SK-N-SH (cell line): ENCODE measurements around the gene PRICKLE1.

Source experiments
- EP300 ChIP-seq, 2 experiments: IDR thresholded peaks; 2 replicates each; pipeline versions ENCODE4 v1.4.0 to v1.6.1; 2012; ENCODE audit warnings: borderline replicate concordance in 1 of 2, low read depth in 1 of 2, low read length in 1 of 2
- EZH2phosphoT487 ChIP-seq: fragments of 200-600 bp; sonication (generic); IDR thresholded peaks from 2 replicates; pipeline ENCODE4 v1.6.1; 2017; ENCODE audit warnings: low read depth, mixed run types, mild to moderate bottlenecking, antibody characterized with exemption, moderate library complexity, borderline replicate concordance
- FOXJ3 ChIP-seq: sonication (generic); formaldehyde crosslinking; IDR thresholded peaks from 2 replicates; pipeline ENCODE4 v1.5.1; 2020; ENCODE audit warnings: mild to moderate bottlenecking, missing genetic modification reagents
- JUND ChIP-seq: IDR thresholded peaks from 2 replicates; pipeline ENCODE4 v1.4.0; 2012
- TF ChIP-seq, protein P1 (sequence below): fragments of 200-600 bp; sonication (generic); IDR thresholded peaks from 2 replicates; pipeline ENCODE4 v1.6.1; 2017; ENCODE audit warnings: antibody characterized with exemption, mild to moderate bottlenecking, moderate library complexity
- TF ChIP-seq, protein P2 (sequence below): IDR thresholded peaks from 2 replicates; pipeline ENCODE4 v1.4.0; 2012; ENCODE audit warnings: low read depth

DNA sequence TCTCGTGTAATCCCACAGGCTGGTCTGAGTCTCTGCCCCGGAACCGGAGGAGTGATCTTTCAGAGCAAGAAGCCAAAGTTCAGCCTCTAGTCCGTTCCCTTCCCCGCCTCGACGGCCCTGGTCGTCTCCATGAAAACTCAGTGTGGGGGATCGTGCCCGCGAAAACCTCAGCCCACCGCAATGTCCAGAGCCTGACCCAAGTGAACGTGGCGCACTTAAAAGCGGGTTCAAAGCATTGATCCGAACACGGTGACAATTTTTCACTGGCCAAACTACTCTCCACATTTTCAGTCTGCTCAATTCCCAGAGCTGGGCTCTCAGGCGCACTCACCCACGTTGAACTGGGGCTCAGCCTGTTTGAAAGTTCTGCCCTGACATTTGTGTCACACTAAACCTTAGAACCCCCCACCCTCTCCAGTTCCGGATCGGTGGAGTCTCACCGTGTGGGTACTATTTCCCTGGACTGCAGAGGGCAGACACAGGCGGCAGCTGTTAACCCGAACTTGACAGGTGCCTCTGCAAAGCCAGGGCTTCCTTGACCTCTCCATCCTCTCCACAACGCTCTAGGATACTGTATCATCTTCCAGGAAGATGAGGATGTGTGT lies 886 bp upstream of the PRICKLE1 start:
- TF ChIP-seq EP300 (IDR thresholded peaks at IDR 0.05; ENCODE audit: borderline replicate concordance in 1 of 2, low read depth in 1 of 2, low read length in 1 of 2) (no peak), EZH2phosphoT487 (no peak), JUND (no peak), FOXJ3 (no peak)
- TF ChIP-seq, protein P1, sequence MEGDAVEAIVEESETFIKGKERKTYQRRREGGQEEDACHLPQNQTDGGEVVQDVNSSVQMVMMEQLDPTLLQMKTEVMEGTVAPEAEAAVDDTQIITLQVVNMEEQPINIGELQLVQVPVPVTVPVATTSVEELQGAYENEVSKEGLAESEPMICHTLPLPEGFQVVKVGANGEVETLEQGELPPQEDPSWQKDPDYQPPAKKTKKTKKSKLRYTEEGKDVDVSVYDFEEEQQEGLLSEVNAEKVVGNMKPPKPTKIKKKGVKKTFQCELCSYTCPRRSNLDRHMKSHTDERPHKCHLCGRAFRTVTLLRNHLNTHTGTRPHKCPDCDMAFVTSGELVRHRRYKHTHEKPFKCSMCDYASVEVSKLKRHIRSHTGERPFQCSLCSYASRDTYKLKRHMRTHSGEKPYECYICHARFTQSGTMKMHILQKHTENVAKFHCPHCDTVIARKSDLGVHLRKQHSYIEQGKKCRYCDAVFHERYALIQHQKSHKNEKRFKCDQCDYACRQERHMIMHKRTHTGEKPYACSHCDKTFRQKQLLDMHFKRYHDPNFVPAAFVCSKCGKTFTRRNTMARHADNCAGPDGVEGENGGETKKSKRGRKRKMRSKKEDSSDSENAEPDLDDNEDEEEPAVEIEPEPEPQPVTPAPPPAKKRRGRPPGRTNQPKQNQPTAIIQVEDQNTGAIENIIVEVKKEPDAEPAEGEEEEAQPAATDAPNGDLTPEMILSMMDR: no peak
- TF ChIP-seq, protein P2, sequence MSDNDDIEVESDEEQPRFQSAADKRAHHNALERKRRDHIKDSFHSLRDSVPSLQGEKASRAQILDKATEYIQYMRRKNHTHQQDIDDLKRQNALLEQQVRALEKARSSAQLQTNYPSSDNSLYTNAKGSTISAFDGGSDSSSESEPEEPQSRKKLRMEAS: no peak
